Vagina (tissue), 2 donors: ENCODE results near the gene FHIT.

Source experiments
- CTCF ChIP-seq, 3 experiments: fragments of 450-650 bp in 2 of 3; fragments of 200-600 bp in 1 of 3; sonication (generic) in 1 of 3; IDR thresholded peaks; one replicate each; pipeline ENCODE4 v1.5.1; 2017 to 2019; ENCODE audit warnings: antibody characterized with exemption in 3 of 3, mild to moderate bottlenecking in 2 of 3, moderate library complexity in 2 of 3
- POLR2A ChIP-seq, 2 donors: fragments of 450-650 bp; IDR thresholded peaks; one replicate each; pipeline ENCODE4 v1.6.1; 2017; ENCODE audit warnings: antibody characterized with exemption in 2 of 2, mild to moderate bottlenecking in 2 of 2, moderate library complexity in 2 of 2
- POLR2AphosphoS5 ChIP-seq, 2 donors: sonication (generic); formaldehyde crosslinking; IDR thresholded peaks; one replicate each; pipeline ENCODE4 v1.9.0; 2017; ENCODE audit warnings: antibody characterized with exemption in 2 of 2, mild to moderate bottlenecking in 2 of 2, low read depth in 1 of 2; ENCODE audit not compliant: insufficient read depth in 1 of 2

DNA sequence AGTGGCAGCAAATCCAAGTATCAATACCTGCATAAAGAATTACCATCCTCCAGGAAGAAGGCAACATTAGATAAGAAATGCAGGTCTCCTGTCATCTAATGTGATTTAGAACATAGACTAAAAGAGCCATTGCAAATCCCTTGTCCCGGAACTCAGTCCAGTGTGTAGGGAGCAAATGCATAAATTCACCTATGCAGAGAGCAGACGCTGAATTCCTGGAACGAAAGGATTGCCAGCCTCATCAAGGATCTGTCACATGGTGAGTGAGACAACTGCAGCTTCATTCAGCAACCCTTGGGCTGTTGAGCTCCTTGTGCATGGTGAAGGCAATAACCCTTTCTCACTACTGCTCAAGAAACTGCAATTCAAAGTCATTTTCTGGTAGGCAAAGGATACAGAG is 1504.7 kb downstream of the FHIT start:
- TF ChIP-seq CTCF (IDR thresholded peaks at IDR 0.05) (no peak), POLR2A (IDR thresholded peaks at IDR 0.05) (no peak), POLR2AphosphoS5 (IDR thresholded peaks at IDR 0.05; ENCODE audit: insufficient read depth in 1 of 2, low read depth in 1 of 2) (no peak)
